HepG2 (cell line): Measurements from ENCODE around the gene IDNK. TPM values are rescaled to one million over a fixed set of nuclear protein-coding genes. Genes with fewer than 3 reads are reported as not detected.
A peak's percentile ranks its signal among the peaks of the same experiment; 100 is the strongest.

Source experiments
- CBX1 ChIP-seq: IDR thresholded peaks from one replicate; pipeline ENCODE4 v1.6.1; 2016; ENCODE audit warnings: antibody characterized with exemption, low read depth
- CHCHD3 ChIP-seq: sonication (generic); formaldehyde crosslinking; IDR thresholded peaks from 2 replicates; pipeline ENCODE4 v1.8.0; 2022; ENCODE audit warnings: mild to moderate bottlenecking, missing genetic modification reagents, moderate library complexity
- FOXK1 ChIP-seq: sonication (generic); formaldehyde crosslinking; IDR thresholded peaks from 2 replicates; pipeline ENCODE4 v1.4.0; 2020; ENCODE audit warnings: low read depth, missing genetic modification reagents, borderline replicate concordance
- GPN1 ChIP-seq: sonication (generic); formaldehyde crosslinking; IDR thresholded peaks from 2 replicates; pipeline ENCODE4 v1.5.1; 2020; ENCODE audit warnings: missing genetic modification reagents, borderline replicate concordance
- NRL ChIP-seq: sonication (generic); formaldehyde crosslinking; IDR thresholded peaks from 2 replicates; pipeline ENCODE4 v1.5.0; 2020; ENCODE audit warnings: missing genetic modification reagents, mild to moderate bottlenecking, moderate library complexity, borderline replicate concordance
- PCBP2 ChIP-seq: fragments of 200-400 bp; formaldehyde crosslinking; optimal IDR thresholded peaks from 2 replicates; pipeline ENCODE3; 2018; ENCODE audit warnings: low read length, low read depth; ENCODE audit not compliant: poor library complexity, severe bottlenecking
- PTBP1 ChIP-seq: fragments of 200-400 bp; formaldehyde crosslinking; IDR thresholded peaks from 2 replicates; pipeline ENCODE4 v1.6.1; 2018; ENCODE audit warnings: low read length, low read depth; ENCODE audit not compliant: poor library complexity, severe bottlenecking
- SALL2 ChIP-seq: sonication (generic); formaldehyde crosslinking; IDR thresholded peaks from 2 replicates; pipeline ENCODE4 v1.8.1; 2023; ENCODE audit warnings: mild to moderate bottlenecking, missing genetic modification reagents, inconsistent platforms
- SIX1 ChIP-seq: sonication (generic); formaldehyde crosslinking; IDR thresholded peaks from 2 replicates; pipeline ENCODE4 v1.4.0; 2020; ENCODE audit warnings: missing genetic modification reagents, borderline replicate concordance
- SMARCC2 ChIP-seq: fragments of 450-650 bp; IDR thresholded peaks from 2 replicates; pipeline ENCODE4 v1.6.1; 2017; ENCODE audit warnings: antibody characterized with exemption, mild to moderate bottlenecking
- U2AF1 ChIP-seq: fragments of 200-400 bp; formaldehyde crosslinking; optimal IDR thresholded peaks from 2 replicates; pipeline ENCODE3; 2017; ENCODE audit warnings: mild to moderate bottlenecking, low read depth, low read length
- ZFAT ChIP-seq: sonication (generic); formaldehyde crosslinking; conservative IDR thresholded peaks from 2 replicates; pipeline ENCODE4 v1.8.1; 2023; ENCODE audit warnings: missing genetic modification reagents, inconsistent platforms
- ZFP36 ChIP-seq: fragments of 150-350 bp; IDR thresholded peaks from 2 replicates; pipeline ENCODE4 v1.6.1; 2018; ENCODE audit warnings: borderline replicate concordance, low read length, low read depth; ENCODE audit not compliant: partially characterized antibody
- ZNF235 ChIP-seq: sonication (generic); formaldehyde crosslinking; IDR thresholded peaks from 2 replicates; pipeline ENCODE4 v1.8.1; 2023; ENCODE audit warnings: mild to moderate bottlenecking, missing genetic modification reagents, borderline replicate concordance
- ZNF280B ChIP-seq: sonication (generic); formaldehyde crosslinking; IDR thresholded peaks from 2 replicates; pipeline ENCODE4 v1.5.0; 2020; ENCODE audit warnings: missing genetic modification reagents, mild to moderate bottlenecking, borderline replicate concordance
- ZNF562 ChIP-seq: sonication (generic); formaldehyde crosslinking; IDR thresholded peaks from 2 replicates; pipeline ENCODE4 v1.8.0; 2022; ENCODE audit warnings: missing genetic modification reagents, borderline replicate concordance
- polyA plus RNA-seq, 8 experiments: library from polyadenylated mRNA; depleted of rRNA in 3 of 8; stranded (reverse) in 7 of 8; unstranded in 1 of 8; fragments of >200 nt; fragmentation: Illumina TruSeq in 4 of 8; extraction: Trizol in 4 of 8; gene quantifications; 2 replicates each; pipeline versions ENCODE4 v1.2.1 to v1.2.3, GENCODE V29; 2011 to 2016; ENCODE audit warnings: low read depth in 4 of 8, missing spikeins in 1 of 8, mixed read lengths in 1 of 8; ENCODE audit not compliant: insufficient read depth in 1 of 8
- total RNA-seq, 5 experiments: library from RNA; depleted of rRNA; stranded (reverse); fragments of >200 nt; fragmentation: Illumina TruSeq; extraction: Trizol; gene quantifications; 2 replicates each; pipeline ENCODE4 v1.2.3, GENCODE V29; 2016; ENCODE audit warnings: low read depth in 1 of 5
- TF ChIP-seq, protein P1 (sequence below): sonication (generic); formaldehyde crosslinking; IDR thresholded peaks from 2 replicates; pipeline ENCODE4 v1.5.1; 2020; ENCODE audit warnings: mild to moderate bottlenecking, missing genetic modification reagents
- TF ChIP-seq, protein P2 (sequence below): sonication (generic); formaldehyde crosslinking; IDR thresholded peaks from 2 replicates; pipeline ENCODE4 v1.4.0; 2020; ENCODE audit warnings: missing genetic modification reagents
- TF ChIP-seq, protein P3 (sequence below): sonication (generic); formaldehyde crosslinking; IDR thresholded peaks from 2 replicates; pipeline ENCODE4 v1.9.0; 2021; ENCODE audit warnings: missing genetic modification reagents, borderline replicate concordance

IDNK gene
- total and polyA plus RNA-seq, 2 of the 13 experiments (the other 11 are each of a cell fraction or from before 2014, with no cell fraction given), result 3.1 to 4.8 TPM

DNA sequence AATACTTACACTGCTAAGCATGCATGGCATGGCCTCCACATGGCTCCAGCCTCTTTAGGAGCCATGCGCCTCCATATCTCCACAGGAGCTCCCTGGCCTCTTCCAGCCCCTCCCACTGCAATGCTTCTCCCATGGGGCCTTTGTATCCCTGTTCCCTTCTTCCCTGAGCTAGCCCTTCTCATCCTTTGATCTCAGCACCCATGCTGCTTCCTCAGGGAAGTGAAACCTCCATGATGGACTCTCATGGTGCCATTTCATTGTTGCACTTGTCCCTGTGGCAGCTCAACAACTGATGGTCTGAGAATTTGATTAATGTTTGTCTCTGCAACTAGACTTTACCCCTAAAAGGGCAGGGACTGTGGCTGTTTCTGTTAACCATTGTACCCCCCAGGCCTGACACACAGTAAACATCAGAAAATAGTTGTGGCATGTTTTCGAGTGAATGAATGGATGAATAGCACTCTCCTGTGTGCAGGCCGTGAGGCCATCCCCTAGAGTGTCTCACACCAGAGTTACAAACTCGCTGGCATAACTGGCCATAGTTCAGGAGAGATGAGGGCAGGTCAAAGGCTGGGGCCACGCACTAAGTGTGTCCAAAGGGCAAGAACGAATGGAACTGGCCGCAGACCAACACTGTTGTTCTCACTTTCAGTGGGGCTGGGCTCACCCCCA, 6.6 kb downstream of the IDNK start (continued):
- TF ChIP-seq, protein P1, sequence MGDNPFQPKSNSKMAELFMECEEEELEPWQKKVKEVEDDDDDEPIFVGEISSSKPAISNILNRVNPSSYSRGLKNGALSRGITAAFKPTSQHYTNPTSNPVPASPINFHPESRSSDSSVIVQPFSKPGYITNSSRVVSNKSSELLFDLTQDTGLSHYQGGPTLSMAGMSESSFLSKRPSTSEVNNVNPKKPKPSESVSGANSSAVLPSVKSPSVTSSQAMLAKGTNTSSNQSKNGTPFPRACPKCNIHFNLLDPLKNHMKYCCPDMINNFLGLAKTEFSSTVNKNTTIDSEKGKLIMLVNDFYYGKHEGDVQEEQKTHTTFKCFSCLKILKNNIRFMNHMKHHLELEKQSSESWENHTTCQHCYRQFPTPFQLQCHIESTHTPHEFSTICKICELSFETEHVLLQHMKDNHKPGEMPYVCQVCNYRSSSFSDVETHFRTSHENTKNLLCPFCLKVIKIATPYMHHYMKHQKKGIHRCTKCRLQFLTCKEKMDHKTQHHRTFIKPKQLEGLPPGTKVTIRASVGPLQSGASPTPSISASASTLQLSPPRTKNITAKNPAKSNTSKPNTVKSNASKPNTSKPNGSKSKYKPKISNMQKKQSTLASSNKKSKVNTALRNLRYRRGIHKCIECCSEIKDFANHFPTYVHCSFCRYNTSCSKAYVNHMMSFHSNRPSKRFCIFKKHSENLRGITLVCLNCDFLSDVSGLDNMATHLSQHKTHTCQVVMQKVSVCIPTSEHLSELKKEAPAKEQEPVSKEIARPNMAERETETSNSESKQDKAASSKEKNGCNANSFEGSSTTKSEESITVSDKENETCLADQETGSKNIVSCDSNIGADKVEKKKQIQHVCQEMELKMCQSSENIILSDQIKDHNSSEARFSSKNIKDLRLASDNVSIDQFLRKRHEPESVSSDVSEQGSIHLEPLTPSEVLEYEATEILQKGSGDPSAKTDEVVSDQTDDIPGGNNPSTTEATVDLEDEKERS (CRISPR knock-in tag), result peak; percentile 72; the same call in 1 of the 2 replicates
- TF ChIP-seq FOXK1 (CRISPR knock-in tag), result 0 out of 2 replicates have a peak, but pooled peaks have one; percentile 23
- no peak for TF ChIP-seq PTBP1
- no peak for TF ChIP-seq ZNF280B (CRISPR knock-in tag)
- TF ChIP-seq ZFP36, result no peak
- TF ChIP-seq SIX1 (CRISPR knock-in tag), result no peak
- TF ChIP-seq SMARCC2, result no peak
- TF ChIP-seq NRL (CRISPR knock-in tag), result no peak
- no peak for TF ChIP-seq PCBP2
- no peak for TF ChIP-seq ZNF562 (CRISPR knock-in tag)
- TF ChIP-seq ZFAT (CRISPR knock-in tag), result no peak
- TF ChIP-seq, protein P2, sequence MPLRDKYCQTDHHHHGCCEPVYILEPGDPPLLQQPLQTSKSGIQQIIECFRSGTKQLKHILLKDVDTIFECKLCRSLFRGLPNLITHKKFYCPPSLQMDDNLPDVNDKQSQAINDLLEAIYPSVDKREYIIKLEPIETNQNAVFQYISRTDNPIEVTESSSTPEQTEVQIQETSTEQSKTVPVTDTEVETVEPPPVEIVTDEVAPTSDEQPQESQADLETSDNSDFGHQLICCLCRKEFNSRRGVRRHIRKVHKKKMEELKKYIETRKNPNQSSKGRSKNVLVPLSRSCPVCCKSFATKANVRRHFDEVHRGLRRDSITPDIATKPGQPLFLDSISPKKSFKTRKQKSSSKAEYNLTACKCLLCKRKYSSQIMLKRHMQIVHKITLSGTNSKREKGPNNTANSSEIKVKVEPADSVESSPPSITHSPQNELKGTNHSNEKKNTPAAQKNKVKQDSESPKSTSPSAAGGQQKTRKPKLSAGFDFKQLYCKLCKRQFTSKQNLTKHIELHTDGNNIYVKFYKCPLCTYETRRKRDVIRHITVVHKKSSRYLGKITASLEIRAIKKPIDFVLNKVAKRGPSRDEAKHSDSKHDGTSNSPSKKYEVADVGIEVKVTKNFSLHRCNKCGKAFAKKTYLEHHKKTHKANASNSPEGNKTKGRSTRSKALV (CRISPR knock-in tag), result peak; percentile 33; the same call in 1 of the 2 replicates
- TF ChIP-seq GPN1 (CRISPR knock-in tag), result no peak
- TF ChIP-seq U2AF1, result peak; percentile 63
- peak; percentile 76 for TF ChIP-seq CBX1
- TF ChIP-seq ZNF235 (CRISPR knock-in tag), result no peak
- no peak; the same call in 1 of the 2 replicates for TF ChIP-seq SALL2 (CRISPR knock-in tag)
- no peak for TF ChIP-seq CHCHD3
- TF ChIP-seq, protein P3, sequence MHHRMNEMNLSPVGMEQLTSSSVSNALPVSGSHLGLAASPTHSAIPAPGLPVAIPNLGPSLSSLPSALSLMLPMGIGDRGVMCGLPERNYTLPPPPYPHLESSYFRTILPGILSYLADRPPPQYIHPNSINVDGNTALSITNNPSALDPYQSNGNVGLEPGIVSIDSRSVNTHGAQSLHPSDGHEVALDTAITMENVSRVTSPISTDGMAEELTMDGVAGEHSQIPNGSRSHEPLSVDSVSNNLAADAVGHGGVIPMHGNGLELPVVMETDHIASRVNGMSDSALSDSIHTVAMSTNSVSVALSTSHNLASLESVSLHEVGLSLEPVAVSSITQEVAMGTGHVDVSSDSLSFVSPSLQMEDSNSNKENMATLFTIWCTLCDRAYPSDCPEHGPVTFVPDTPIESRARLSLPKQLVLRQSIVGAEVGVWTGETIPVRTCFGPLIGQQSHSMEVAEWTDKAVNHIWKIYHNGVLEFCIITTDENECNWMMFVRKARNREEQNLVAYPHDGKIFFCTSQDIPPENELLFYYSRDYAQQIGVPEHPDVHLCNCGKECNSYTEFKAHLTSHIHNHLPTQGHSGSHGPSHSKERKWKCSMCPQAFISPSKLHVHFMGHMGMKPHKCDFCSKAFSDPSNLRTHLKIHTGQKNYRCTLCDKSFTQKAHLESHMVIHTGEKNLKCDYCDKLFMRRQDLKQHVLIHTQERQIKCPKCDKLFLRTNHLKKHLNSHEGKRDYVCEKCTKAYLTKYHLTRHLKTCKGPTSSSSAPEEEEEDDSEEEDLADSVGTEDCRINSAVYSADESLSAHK, result no peak
